HG02571 (cell line): ENCODE data around the gene SRC.

Source experiments
- ATAC-seq: cut with Tn5 transposase; IDR thresholded peaks from one replicate; pipeline ENCODE4 v1.9.1; 2021; ENCODE audit warnings: mild to moderate bottlenecking, moderate library complexity; ENCODE audit not compliant: unreplicated experiment

Gene SRC

GRCh38 chr20:37407019-37407566 lies 61.2 kb downstream of the SRC start:
- no peak for ATAC-seq

DNA sequence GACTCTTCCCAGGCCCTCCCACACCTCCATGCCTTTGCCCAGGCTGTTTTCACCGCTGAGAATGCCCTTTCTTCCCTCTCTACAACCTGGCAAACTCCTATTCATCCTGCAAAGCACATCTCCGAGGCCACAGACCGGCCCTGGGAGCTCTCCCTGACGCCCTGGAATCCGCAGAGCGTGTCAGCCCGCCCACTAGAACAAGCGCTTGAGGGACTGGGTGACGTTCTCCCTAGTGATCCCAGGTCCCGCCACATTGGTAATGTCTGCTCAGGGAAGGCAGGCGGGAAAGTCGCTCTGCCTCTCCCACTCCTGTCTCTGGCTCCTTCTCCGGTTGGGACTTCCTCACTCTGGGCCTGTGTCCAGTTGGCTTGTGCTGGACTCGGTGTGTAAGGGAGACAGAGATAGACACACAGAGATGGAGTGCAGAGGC lies 61.6 kb downstream of the SRC start:
- no peak for ATAC-seq

- no peak for ATAC-seq
These were observed 62.6 kb downstream of the SRC start for GRCh38 chr20:37408302-37409193.

DNA sequence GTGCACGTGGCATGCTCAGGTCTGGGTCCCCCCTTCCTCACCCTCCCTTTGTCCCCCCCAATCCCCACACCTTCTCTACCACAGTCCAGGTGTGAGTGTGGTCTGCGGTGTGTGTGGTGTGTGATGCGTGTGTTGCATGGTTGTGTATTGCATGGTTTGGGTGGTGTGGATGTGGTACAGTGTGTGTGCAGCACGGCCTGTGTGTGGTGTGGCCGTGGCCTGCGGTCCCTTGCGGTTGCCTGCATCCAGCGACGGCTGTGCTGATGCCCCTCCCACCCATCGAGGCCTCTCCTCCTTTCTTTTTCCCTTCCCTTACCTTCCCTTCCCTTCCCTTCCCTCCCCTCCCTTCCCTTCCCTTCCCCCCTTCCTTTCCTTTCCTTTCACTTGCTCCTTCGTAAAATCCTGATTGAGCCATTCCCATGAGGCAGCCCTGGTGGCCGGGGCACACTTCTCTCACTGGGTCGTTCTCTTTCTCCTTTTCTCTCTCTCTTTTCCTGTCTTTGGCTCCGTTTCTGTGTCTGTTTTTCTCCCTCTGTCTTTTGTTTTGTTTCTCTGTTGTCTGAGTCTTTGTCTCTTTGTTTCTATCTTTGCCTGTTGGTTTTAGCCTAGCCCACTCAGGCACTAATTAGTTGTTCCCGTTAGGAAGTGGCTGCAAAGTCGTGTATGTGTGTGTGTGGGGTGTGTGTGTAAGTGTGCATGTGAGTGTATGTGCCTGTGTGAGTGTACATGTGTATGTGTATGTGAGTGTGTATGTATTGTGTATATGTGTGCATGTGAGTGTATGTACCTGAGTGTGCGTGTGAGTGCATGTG lies 65.7 kb downstream of the SRC start:
- ATAC-seq, result no peak

GRCh38 chr20:37413023-37413334 lies 67.0 kb downstream of the SRC start:
- no peak for ATAC-seq

DNA sequence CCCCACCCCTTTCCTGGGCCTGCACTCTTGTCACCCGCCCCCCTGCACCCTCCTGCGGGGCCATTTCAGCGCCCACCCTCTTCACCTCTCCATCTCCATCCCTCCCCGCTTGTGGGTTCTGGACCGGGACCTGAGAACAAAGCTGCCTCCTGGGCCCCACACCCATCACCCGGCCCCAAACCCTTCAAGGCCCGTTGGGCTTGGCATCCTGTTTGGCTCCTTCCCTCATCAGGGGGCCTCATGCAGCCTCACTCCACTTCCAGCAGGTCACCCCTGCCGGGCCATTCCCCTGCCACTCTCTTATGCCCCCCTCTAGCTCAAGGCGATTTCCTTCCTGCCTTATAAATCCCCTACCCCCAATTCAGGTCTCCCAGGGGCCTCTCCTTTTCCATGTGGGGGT lies 67.4 kb downstream of the SRC start:
- no peak for ATAC-seq

GRCh38 chr20:37414224-37415035 lies 68.5 kb downstream of the SRC start:
- ATAC-seq, result no peak

- no peak for ATAC-seq
These were observed 69.5 kb downstream of the SRC start for GRCh38 chr20:37415118-37416085.

DNA sequence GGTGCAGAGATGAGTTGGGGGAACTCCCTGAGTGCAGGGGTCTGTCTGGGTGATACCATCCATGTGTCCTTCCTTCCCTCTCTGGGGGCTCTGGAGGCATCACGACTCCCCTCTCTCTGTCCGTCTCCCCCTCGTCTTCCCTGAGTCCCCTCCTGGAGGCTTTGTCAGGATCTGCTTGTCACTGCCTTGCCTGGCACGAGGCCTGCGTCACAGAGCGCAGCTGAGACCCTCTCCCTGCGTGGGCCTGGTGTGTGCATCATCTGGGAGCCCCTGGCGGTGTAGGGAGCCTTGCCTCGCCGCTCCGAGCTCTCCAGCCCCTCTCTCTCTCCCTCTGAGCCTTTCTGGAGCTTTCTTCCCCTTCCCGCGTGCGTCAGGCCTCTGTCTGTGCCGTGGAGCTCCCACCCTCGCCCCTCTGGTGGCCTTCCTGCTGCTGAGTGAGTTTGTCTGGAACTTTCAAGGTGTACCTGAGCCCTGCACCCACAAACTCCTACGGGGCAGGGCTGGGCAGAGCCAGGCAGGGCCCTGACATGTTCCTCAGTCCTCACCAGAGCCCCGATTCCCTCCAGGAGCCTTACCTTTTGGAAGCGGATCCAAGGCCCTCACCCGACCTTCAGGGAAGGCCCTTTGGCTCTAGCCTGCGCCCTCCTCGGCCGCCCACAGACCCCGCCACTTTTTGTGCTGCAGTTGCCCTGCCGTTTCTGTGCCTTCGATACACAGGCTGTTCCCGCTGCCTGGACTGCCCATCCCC lies 70.3 kb downstream of the SRC start:
- ATAC-seq, result no peak

DNA sequence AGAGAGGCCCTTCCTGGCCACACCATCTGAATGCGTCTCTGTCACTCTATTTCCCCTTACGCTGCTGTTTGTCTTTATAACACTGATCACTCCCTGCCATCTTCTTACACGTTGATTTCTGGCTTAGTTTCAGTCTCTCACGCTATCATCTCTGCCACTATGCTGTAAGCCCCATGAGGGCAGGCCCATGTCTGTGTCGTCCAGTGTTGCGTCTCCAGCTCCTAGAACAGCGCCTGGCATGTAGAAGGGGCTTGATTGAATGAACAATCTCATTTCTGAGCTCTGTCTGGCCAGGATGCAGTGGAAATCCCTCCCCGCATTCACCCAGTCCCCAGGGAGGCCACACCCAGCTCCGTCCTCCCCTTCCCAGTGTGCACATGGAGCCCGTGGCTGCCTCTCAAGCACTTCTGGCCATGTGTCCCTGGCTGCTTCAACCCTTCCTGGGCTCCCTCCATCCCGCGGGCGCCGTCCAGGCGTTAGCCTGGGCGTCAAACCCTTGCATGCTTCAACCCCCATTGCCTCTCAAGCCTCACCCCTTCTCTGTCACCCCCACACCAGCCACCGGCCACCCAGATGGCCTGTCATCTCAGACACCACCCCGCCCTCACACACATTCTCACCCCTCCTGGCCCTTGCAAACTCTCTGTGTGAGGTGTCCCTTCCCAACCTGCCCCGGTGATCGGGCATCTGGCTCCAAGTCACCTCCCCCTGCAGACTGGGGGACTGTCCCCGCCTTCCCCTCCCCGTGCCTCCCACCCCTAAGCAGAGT lies 71.1 kb downstream of the SRC start:
- no peak for ATAC-seq

DNA sequence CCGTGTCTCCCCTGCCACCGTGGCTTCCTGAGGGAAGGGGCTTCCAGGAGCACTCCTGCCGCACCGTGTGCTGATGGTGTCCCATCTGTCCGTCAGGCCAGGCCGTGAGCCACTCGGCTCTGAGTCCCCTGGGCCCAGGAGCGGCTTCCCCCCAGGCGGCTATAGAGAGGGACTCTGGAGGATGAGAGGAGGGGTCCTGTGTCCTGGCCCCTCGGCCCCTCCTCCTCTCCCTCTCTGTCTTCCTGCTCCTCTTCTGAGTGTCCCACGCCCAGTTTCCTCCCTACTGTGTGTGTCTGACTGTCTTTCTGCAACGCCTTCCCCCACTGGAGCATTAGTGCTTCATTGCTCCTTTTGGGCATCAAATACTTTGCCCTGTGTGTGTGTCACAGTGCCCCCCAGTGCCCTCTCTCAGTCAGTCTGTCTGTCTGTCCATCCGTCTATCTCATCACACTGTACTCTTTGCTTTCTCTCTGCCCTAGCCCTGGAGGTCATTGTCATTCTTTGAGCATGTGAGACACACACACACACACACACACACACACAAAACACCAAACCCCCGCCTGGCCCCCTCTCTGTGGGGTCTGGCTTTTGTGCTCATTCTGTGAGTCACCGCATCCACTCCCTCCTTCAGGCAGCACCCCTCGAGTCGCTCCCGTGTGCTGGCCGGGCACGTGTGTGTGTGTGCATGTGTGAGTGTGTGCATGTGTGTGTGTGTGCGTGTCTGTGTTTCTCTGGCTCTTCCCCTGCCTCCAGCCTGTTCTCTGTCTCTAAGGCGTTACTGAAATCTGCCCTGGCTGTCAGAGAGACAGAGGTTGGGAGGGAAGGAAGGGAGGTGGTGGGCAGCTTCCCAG lies 71.9 kb downstream of the SRC start:
- no peak for ATAC-seq

GRCh38 chr20:37418591-37419109 lies 72.7 kb downstream of the SRC start:
- ATAC-seq, result no peak

DNA sequence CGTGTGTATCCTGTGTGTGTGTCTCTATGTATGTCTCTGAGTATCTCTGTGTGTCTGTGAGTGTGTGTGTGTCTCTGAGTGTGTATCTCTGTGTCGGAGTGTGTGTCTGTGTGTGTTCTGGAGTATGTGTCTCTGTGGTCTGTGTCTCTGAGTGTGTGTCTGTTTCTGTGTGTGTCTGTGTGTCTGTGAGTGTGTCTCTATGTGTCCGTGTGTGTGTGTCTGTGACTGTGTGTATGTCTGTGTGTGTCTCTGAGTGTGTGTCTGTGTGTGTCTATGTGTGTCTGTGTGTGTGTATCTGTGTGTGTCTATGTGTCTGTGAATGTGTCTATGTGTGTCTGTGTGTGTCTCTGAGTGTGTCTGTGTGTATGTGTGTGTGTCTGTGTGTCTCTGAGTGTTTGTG lies 73.4 kb downstream of the SRC start:
- ATAC-seq, result no peak

GRCh38 chr20:37419774-37420542 lies 74.0 kb downstream of the SRC start:
- ATAC-seq, result no peak

- no peak for ATAC-seq
These were observed 74.7 kb downstream of the SRC start for GRCh38 chr20:37420610-37421009.

- ATAC-seq, result no peak
These were observed 75.3 kb downstream of the SRC start for GRCh38 chr20:37421060-37421905.
